ENCODE measurements around the gene TRIM44.
"Not testable (repeated sequence)": the region's sequence is repeated elsewhere in the genome, so short reads cannot be mapped to it uniquely, and the experiment has no call there.

TRIM44 gene

DNA sequence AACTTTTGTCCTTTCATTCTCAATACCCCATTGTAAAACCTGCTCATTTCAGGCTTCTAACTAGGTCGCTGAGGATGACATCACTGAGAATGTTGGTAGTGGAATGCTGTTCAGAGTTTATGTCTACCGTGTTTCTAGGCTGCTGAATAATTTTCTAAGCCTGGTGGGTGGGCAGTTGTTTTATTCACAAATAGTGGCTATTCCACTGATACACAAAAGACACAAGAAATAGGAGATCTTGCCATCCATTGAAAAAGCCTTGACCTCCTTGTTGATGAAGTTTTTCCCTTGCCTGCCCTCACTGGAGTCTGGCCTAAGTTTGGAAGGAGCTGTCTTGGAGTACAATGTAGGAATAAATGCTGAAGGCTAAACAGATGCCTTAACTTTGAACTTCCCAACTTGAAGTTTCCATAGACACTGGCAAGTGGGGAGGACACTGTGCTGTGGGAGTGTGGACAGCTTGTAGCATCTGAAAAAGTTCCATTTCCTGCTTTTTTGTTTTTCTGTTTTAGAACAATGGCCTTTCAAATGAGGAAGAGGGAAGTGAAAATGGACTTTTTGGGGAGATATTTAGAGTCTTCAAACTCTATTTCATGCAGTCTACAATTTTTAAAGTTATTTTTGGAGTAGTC, 59.2 kb downstream of the TRIM44 start:
- DNase-seq = peak; percentile 76

DNA sequence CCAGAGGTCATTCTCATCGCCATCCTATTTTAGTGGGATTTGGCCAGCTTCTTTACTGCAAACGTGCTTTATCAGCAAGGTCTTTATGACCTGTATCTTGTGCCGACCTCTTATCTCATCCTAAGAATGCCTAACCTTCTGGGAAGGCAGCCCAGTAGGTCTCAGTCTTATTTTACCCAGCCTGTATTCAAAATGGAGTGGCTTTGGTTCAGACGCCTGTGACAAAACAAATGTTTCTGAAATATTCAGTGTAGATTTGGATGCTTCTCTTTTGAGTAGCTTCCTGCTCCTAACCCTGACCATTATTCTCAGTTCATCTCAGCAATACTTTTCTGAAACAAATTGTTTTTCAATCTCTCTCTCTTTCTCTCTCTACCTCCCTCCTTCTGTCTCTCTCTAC, 60.1 kb downstream of the TRIM44 start:
- no peak for DNase-seq

DNA sequence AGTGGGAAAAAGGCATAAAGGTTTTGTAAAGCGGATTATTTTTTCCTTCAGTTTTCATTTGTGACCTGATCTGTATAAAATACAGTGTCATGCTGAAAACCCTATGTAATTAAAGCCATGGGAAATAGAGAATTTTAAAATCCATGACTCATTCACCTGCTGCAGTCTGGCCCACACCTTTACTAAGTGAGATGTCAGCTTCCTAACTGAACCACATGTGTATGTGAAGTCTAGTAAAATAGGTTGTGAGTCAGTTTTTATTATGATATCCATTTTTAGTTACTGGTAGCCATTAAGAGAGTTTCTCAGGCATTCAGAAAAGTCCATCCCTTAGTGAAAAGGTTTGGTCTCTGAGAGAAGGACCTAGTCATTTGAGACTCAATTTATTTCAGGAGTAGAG, 60.9 kb downstream of the TRIM44 start:
- no peak for DNase-seq

DNA sequence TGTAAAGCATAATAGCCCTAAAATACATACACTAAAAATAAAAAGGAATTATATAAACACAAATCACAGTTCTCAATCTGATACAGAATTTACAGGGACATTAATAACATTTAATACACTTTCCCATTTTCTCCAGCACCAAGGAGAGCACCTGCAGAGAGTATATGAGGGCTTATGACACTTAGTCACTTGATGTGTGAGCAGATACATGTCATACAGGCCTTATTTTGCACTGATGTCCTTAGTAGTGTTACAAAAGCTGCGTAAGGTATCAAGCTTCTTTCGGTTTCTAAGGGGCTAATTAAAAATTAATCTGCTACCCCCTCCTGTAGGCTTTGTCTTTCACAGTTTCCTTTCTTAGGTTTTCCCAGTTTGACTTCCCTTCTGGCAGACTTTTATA, 61.3 kb downstream of the TRIM44 start:
- DNase-seq = no peak

DNA sequence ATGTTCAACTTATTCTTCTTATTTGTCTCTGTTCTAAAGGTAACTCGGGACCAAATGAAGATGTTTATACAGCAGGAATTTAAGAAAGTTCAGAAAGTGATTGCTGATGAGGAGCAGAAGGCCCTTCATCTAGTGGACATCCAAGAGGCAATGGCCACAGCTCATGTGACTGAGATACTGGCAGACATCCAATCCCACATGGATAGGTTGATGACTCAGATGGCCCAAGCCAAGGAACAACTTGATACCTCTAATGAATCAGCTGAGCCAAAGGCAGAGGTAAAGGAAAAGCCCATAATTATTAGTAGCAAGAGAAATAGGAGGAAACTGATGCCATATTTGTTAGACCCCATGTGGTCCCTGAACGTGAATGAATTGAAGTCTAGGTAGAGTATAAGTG, 63.3 kb downstream of the TRIM44 start:
- DNase-seq = no peak

DNA sequence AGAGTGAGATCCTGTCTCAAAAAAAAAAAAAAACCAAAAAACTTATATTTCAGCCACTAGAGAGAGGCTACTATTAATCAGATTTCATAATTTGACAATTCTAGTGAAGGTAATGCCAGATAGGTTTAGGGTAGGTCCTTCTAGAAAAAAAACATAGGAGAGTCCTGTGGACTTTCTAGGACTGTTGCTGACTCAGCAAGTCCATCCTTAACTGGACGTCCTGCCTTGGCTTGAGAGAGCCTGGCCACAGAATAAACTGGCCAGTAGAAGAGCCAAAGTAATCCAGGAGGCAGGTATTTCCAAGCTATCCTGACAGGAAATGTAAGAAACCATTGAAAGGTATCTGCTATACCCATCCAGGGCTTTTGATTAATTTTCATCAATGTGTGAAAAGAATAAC, 64.6 kb downstream of the TRIM44 start:
- DNase-seq = no peak

DNA sequence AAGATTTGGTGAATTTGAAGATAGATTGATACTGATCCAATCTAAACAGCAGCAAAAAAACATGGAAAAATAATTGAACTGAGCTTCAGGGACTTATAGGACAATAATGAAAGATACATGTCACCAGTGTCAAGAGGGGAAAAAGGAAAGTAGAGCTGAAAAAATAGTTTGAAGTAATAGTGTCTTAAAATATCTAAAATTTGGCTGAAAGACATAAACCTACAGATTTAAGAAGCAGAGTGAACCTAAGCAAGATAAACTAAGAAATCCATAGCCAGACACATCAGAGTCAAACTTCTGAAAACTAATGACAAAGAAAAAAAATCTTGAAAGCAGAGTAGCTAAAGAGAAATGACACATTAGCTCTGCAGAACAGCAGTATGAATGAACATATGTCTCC, 67.7 kb downstream of the TRIM44 start:
- DNase-seq = no peak

DNA sequence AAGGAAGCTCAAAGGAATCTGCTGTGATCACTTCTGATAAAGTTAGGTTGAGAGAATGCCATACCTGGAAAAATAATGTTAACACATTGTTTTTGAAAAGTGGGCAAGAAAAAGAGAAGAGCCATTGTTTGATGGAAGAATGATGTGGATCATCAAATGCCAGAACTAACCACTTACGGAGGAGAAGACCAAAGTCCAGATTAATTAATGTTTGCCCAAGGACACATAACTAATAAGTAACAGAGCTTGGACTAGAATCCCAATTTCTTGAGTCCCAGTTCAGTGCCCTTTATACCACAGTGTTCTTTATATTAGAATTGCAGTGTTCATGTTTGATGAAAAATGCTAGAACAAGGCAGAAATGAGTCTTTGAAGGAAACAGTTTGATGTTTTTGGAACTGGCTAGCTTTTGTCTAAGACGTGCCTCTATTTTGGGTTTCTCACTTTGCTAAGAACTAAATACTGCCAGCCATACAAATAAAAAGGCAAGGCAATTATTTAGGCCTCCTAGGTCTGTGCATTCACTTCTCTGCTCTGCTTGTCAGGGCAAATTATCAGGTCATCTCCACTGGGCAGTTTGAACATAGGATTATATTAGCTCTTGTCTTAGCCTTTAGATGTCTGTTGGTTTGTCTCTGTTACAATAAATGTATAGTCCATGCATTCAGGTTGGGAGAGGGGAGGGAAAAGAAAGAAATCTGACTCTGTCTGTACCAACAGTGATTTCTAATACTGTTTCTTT, 72.3 kb downstream of the TRIM44 start:
- DNase-seq = peak; percentile 60

DNA sequence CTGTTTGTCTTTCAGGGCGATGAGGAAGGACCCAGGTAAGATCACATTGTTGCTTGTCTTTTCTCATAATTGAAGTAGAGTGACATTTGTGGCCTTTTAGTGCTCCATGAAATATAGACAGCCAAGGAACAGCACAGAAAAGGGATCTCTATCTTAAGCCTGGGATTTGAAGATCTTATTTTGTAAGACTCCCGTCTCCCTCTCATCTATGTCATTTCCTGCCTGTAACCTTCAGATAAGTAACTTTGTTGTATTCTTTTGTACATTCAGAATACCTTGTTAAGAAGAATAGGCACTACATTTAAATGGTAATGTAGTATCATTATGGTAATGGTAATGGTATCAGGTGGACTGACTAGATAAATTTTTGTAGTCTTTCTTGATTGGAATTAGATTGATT, 72.8 kb downstream of the TRIM44 start:
- DNase-seq = no peak

DNA sequence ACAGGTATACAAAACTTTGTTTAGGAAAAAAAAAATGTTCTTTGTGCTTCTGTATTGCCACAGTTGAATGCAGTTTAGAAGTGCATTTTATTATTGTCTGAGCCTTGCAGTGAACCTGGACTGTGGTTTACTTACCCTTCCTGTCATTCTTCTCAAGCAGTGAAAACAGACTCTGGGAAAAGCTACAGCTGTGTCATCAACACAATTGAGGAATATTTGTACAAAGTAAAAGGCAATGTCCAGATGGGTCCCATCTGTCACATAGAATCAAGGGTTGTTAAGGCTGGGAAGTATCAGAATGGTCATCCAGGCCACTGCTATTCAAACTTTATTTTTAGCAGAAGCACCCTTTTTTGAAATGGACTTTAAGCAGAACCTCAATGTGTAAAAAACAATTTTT, 73.3 kb downstream of the TRIM44 start:
- DNase-seq = peak; percentile 70

DNA sequence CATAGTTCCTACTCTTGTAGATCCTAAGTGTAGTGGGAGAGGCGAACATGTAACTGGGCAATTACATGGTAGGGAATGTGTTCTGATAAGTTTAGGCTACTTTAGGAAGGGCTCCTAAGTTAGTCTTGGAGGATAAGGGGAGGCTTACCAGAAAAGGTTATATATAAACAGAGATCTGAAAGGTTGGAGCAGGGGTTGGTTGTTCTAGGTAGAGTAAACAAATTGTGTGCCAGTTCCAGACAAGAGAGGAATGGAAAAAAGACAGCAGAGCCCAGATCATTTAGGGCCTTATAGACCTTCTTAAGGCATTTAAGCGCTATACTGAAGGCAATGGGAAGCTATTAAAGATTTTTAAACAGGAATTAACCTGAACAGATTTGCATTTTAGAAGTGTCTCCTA, 74.4 kb downstream of the TRIM44 start:
- no peak for DNase-seq

DNA sequence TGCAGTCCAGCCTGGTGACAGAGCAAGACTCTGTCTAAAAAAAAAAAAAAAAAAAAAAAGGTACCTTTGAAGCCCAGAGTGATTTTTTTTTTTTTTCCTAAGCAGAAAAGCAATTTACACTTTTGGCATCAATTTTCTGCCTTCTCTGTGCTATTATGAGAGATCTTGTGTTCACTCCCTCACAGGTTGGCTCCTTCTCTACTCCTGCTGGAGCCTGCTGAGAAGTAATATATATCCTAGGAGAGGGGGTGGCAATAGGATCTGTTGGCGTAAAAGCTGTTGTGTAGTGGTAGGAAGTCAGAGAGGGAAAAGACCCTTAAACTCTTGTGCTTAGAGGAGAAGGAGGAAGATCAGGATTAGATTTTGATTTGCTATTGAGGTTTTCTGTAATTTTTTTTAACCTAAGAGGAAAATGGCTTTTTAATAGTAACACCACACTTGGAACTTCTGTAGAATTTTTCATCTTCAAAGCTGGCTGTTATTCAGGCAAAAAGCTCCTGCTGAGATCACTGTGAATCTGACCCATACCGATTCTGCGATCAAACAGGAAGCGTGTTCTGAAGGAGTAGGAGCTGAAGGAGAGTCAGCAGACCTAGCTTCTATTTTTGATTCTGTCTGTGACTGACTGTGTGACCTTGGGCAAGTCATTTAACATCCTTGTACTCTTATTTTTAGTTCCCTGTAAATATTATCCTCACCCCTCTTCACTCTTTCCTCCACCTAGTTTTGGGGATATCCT, 77.7 kb downstream of the TRIM44 start:
- no peak for DNase-seq

DNA sequence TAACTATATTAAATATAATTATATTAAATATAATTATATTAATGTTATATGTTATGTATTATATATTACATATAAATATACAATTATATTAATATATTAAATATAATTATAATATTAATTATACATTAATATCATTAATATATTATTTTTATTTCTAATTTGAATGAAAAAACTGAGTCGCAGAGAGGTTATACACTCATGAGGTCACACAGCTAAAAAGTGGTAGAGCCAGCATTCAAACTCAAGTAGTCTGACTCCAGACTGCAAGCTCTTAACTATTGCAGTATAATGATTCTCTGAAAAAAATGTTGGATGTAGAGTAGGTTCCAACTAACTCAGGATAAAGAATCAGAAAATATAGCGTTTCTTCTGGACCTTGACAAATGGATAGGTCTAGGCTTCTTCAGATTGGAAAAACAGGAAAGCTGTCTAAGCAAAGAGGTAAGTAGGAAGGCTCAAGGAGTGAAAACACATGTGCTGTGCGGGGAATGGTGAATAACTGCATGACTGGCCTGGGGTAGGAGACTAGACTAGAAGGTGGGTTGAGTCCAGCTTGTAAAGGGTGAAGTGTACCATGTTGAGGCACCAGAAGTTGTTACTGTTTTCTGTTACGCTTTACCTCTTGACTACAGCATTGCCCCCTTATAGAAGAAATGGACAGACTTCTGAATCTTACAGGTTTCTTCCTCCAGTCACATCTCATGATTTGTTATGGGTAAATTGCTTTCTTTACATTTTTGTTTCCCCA, 80.3 kb downstream of the TRIM44 start:
- DNase-seq = peak; percentile 42

DNA sequence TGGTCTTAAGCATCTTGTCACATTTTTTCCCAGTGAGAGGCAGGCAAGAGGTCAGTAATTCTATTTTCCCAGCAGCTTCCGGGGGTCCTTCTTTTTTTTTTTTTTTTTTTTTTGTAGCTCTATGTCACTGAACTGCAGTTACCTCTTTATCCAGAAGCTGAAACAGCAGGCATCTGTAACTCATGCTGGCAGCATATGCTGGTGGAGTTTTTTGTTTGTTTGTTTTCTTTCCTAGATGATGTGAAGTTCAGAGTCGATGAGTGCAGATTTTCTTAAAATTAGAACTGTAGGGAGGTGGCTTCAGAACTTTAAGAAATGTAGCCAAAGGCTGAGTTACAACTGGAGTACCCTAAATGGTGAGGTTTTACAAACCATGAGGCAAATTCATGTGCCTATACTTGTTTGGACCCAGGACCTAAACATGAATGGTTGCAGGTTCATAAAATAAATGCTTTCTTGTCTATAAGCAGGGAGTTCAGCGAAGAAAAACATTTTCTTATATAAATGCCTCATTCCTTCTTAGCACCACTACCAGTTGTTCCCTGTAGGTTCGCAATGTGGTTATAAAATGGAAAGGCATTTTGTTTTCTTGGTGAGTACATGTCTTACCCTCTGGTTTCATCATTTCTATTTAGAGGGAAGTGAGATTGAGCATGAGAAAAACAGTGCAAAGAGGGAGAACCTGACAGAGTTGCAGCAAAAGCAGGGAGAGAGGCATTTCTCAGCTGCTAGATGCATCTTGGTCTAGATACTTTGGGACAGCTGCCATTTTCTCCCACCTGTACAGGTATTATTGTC, 84.0 kb downstream of the TRIM44 start:
- DNase-seq = no peak

DNA sequence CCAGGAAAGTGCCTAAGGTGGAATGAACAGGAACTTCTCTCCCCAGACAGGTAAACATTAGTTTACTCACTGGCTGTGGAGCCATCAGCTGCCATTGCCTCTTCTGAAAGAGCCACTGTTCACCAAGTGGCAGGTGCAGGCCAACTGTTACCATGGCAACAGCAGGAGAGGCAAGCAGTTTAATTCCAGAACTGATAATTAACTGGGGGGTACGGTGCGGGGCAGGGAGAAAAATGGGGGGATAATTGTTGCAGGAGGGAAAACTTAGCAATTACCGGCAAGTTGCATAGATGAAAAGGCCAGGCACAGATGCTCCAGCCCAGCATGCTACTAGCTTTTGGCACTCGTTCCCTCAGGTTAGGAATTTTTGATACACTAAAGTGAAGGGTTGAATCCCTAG, 85.1 kb downstream of the TRIM44 start:
- DNase-seq = peak; percentile 69

DNA sequence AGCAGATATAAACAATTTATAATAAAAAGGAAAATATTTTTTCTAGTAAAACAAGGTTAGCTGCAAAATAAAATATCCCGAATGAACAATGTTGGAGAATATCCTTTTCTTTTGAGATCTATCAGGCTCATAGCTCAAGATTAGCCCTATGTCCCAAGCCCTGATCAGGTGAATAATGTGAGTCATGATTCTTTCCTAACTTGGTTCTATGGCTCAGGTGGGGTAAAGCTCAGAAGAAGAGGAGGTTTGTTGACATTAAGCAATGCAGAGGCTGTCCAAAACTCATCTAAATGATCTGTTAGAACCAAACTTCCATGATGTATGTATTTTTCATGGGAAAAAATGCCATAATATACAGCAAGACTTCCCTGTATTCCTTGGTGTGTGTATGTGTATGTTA, 86.1 kb downstream of the TRIM44 start:
- DNase-seq = no peak

DNA sequence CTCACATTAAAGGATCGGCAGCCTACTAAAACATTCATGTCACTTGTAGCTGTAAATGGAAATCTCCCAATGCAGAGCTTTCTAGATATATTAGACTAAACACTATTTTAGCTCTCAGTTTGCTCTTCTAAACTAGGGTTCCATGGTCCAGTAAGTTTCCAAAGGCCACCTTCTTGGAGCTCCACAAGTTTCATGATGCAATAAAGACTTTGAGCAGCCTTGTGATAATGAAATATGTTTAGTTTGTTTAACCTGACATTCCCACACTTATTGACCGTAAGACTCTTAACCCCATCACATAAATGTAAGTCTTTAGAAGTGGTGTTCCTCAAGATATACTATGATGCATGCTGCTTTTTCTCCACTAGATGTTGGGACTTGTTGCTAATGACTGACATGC, 87.7 kb downstream of the TRIM44 start:
- DNase-seq = no peak

DNA sequence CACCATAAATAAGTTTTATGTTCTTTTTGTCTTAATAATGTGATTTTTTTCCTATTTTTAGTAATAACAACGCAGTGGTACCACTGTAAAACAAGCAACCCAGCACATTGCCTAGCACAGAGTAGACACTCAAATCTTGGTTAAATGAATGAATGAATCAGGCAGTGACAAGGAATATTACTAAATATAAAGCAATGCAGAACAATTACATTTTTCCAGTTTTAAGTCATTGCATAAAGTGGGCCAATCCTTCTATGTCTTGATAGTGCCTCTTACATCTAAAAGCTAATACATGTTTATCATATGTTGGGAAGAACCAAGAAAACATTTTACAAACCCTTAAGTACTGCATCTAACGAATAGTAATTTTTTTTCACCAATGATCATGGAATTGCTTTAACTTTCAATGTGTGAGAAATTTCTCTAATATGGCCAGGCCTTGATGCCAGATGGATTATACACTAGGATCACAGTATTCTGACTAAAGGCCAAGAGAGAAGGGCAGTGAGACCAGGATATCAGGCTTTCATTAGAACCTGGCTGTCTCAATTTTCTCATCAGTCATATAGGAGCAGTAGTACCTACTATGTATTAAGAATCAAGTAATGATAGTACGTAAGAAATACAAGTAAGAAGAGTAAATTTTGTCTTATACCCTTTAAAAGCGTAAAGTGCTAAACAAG, 88.5 kb downstream of the TRIM44 start:
- no peak for DNase-seq

DNA sequence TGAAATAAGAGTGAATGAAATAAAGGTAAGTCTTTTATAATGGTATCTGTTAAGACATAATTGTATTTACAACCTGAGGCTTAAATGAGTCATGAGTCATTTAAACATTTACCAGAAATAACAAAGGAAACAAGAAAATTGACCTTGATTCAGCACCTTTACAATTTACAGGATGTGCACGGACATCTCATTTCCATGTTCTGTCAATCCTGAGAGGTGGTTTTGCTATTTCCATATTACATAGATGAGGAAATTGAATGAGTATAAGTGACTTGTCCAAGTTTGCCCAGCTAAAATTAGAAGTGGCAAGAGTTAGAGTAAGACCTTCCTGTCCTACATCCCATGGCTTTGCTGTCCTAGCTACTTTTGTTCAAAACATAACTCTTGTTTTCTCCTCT, 89.1 kb downstream of the TRIM44 start:
- DNase-seq = no peak

DNA sequence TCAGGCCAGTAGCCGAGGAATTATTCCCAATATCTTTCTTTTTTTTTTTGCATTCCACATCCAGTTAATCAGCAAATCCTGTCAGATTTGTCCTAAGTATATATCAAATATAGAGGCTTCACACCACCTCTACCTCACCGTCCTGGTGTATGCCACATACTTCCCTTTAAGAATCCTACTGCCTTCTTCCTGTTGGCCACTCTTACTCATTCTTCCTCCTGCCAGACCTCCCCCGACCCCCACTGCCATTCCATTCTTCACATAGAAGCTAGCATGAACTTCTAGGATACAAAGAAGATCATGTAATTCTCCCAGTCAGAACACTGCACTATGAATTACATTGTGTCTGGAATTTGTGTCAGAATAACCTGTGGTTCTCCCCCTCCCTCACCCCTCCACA, 89.5 kb downstream of the TRIM44 start:
- no peak for DNase-seq

DNA sequence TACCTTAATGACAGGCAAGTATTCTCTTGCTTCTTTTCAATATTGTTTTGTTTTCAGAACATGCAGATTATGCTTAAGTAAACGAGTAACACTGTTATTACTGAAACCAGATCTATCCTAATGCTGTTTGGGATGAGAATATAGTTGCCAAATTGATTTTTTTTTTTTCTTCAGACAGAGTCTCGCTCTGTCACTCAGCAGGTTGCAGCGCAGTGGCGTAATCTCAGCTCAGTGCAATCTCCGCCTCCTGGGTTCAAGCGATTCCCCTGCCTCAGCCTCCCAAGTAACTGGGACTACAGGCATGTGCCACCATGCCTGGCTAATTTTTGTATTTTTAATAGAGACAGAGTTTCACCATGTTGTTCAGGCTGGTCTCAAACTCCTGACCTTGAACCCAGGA, 91.0 kb downstream of the TRIM44 start:
- DNase-seq = not testable (repeated sequence)

DNA sequence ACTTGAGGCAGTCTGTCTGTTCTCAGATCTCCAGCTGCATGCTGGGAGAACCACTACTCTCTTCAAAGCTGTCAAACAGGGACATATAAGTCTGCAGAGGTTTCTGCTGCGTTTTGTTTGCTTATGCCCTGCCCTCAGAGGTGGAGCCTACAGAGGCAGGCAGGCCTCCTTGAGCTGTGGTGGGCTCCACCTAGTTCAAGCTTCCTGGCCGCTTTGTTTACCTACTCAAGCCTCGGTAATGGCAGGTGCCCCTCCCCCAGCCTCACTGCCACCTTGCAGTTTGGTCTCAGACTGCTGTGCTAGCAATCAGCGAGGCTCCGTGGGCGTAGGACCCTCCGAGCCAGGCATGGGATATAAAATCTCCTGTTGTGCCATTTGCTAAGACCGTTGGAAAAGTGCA, 97.4 kb downstream of the TRIM44 start:
- not testable (repeated sequence) for DNase-seq

Measured in eye (tissue), 1 donor.